Neural progenitor cell (in vitro differentiated cells): ENCODE data around the gene USP46.

ENCODE experiments used
- EZH2 ChIP-seq: fragments of 200-600 bp; sonication (generic); IDR thresholded peaks from 2 replicates; pipeline ENCODE4 v1.6.1; 2017; ENCODE audit warnings: antibody characterized with exemption, mild to moderate bottlenecking, moderate library complexity
- EZH2phosphoT487 ChIP-seq: fragments of 200-600 bp; sonication (generic); IDR thresholded peaks from 2 replicates; pipeline ENCODE4 v1.6.1; 2017; ENCODE audit warnings: antibody characterized with exemption
- TF ChIP-seq, protein P1 (sequence below): fragments of 200-600 bp; sonication (generic); IDR thresholded peaks from 2 replicates; pipeline ENCODE4 v1.5.1; 2017; ENCODE audit warnings: antibody characterized with exemption, mild to moderate bottlenecking

DNA sequence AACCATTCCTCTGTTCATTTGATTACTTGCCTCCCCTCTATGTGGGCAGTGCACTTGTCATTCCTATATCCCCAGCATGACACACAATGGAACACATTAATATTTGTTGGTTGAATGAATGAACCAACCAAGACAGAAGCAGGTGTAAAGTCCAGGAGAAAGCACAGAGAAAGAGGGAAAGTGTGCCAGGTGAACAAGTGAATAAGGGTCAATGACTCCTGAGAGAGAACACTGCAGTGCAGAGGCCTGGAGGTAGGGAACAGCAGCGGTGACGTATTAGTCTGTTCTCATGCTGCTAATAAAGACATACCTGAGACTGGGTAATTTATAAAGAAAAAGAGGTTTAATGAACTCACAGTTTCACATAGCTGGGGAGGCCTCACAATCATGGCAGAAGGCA is 53.1 kb downstream of the USP46 start:
- TF ChIP-seq, protein P1, sequence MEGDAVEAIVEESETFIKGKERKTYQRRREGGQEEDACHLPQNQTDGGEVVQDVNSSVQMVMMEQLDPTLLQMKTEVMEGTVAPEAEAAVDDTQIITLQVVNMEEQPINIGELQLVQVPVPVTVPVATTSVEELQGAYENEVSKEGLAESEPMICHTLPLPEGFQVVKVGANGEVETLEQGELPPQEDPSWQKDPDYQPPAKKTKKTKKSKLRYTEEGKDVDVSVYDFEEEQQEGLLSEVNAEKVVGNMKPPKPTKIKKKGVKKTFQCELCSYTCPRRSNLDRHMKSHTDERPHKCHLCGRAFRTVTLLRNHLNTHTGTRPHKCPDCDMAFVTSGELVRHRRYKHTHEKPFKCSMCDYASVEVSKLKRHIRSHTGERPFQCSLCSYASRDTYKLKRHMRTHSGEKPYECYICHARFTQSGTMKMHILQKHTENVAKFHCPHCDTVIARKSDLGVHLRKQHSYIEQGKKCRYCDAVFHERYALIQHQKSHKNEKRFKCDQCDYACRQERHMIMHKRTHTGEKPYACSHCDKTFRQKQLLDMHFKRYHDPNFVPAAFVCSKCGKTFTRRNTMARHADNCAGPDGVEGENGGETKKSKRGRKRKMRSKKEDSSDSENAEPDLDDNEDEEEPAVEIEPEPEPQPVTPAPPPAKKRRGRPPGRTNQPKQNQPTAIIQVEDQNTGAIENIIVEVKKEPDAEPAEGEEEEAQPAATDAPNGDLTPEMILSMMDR: no peak
- no peak for TF ChIP-seq EZH2
- no peak for TF ChIP-seq EZH2phosphoT487
